Measurements from ENCODE around the gene FAR1.

Gene FAR1

GRCh38 chr11:13669544-13670488, 1.3 kb downstream of the FAR1 start:
- no peak for DNase-seq (ENCODE audit: low read depth)

- DNase-seq (ENCODE audit: low read depth), result no peak
Observed at GRCh38 chr11:13672576-13673210, 4.2 kb downstream of the FAR1 start.

- DNase-seq (ENCODE audit: low read depth), result no peak
Observed at GRCh38 chr11:13674799-13675509, 6.5 kb downstream of the FAR1 start.

GRCh38 chr11:13676576-13676975, 8.1 kb downstream of the FAR1 start:
- no peak for DNase-seq (ENCODE audit: low read depth)

GRCh38 chr11:13679768-13680167, 11.3 kb downstream of the FAR1 start:
- DNase-seq (ENCODE audit: low read depth), result no peak

- no peak for DNase-seq (ENCODE audit: low read depth)
Observed at GRCh38 chr11:13680501-13681264, 12.2 kb downstream of the FAR1 start.

- DNase-seq (ENCODE audit: low read depth), result no peak
Observed at GRCh38 chr11:13681446-13681845, 13.0 kb downstream of the FAR1 start.

- no peak for DNase-seq (ENCODE audit: low read depth)
Observed at GRCh38 chr11:13682212-13682611, 13.7 kb downstream of the FAR1 start.

- DNase-seq (ENCODE audit: low read depth), result no peak
Observed at GRCh38 chr11:13685461-13686108, 17.1 kb downstream of the FAR1 start.

GRCh38 chr11:13686776-13687175, 18.3 kb downstream of the FAR1 start:
- no peak for DNase-seq (ENCODE audit: low read depth)

GRCh38 chr11:13687271-13687670, 18.8 kb downstream of the FAR1 start:
- no peak for DNase-seq (ENCODE audit: low read depth)

GRCh38 chr11:13691286-13691899, 22.9 kb downstream of the FAR1 start:
- no peak for DNase-seq (ENCODE audit: low read depth)

- DNase-seq (ENCODE audit: low read depth), result no peak
Observed at GRCh38 chr11:13692172-13692571, 23.7 kb downstream of the FAR1 start.

- DNase-seq (ENCODE audit: low read depth), result no peak
Observed at GRCh38 chr11:13694115-13694514, 25.6 kb downstream of the FAR1 start.

GRCh38 chr11:13695886-13696285, 27.4 kb downstream of the FAR1 start:
- no peak for DNase-seq (ENCODE audit: low read depth)

- no peak for DNase-seq (ENCODE audit: low read depth)
Observed at GRCh38 chr11:13697710-13698109, 29.2 kb downstream of the FAR1 start.

GRCh38 chr11:13698132-13698531, 29.7 kb downstream of the FAR1 start:
- DNase-seq (ENCODE audit: low read depth), result no peak

GRCh38 chr11:13699041-13699440, 30.6 kb downstream of the FAR1 start:
- DNase-seq (ENCODE audit: low read depth), result no peak

GRCh38 chr11:13699870-13700269, 31.4 kb downstream of the FAR1 start:
- DNase-seq (ENCODE audit: low read depth), result no peak

GRCh38 chr11:13701506-13701905, 33.0 kb downstream of the FAR1 start:
- no peak for DNase-seq (ENCODE audit: low read depth)

GRCh38 chr11:13702071-13702470, 33.6 kb downstream of the FAR1 start:
- DNase-seq (ENCODE audit: low read depth), result no peak

Measured in fibroblast of the conjunctiva (primary cell).